Ureter (tissue), 1 donor: Measurements from ENCODE around the gene RYR3. TPM values are rescaled to one million over a fixed set of nuclear protein-coding genes. Genes with fewer than 3 reads are reported as not detected.
"Not testable (repeated sequence)": the region's sequence is repeated elsewhere in the genome, so short reads cannot be mapped to it uniquely, and the experiment has no call there.

ENCODE experiments used
- DNase-seq: peaks from one replicate; pipeline ENCODE4 v3.0.0-alpha.2; 2020; ENCODE audit warnings: low spot score
- total RNA-seq: library from RNA; stranded (reverse); gene quantifications from one replicate; pipeline ENCODE4 v1.2.4, GENCODE V29; 2023
- donor health status: DM: yes; HTN: yes; CAD: no.

The RYR3 gene
- total RNA-seq, 1 donor from 2014 or later: 10.6 TPM

- DNase-seq: no peak
These were observed 205.8 kb downstream of the RYR3 start for GRCh38 chr15:33516563-33516962.

- no peak for DNase-seq
These were observed 207.2 kb downstream of the RYR3 start for GRCh38 chr15:33517944-33518343.

GRCh38 chr15:33518421-33518820 lies 207.7 kb downstream of the RYR3 start:
- no peak for DNase-seq

- no peak for DNase-seq
These were observed 213.5 kb downstream of the RYR3 start for GRCh38 chr15:33524274-33524673.

- no peak for DNase-seq
These were observed 215.8 kb downstream of the RYR3 start for GRCh38 chr15:33526532-33526931.

- DNase-seq: no peak
These were observed 222.4 kb downstream of the RYR3 start for GRCh38 chr15:33533197-33533596.

- no peak for DNase-seq
These were observed 223.9 kb downstream of the RYR3 start for GRCh38 chr15:33534642-33535041.

- DNase-seq: no peak
These were observed 224.4 kb downstream of the RYR3 start for GRCh38 chr15:33535135-33535534.

GRCh38 chr15:33539825-33540573 lies 229.2 kb downstream of the RYR3 start:
- DNase-seq: no peak

GRCh38 chr15:33543957-33544356 lies 233.2 kb downstream of the RYR3 start:
- no peak for DNase-seq

- DNase-seq: no peak
These were observed 235.1 kb downstream of the RYR3 start for GRCh38 chr15:33545866-33546265.

- DNase-seq: no peak
These were observed 237.1 kb downstream of the RYR3 start for GRCh38 chr15:33547876-33548275.

GRCh38 chr15:33551860-33552259 lies 241.1 kb downstream of the RYR3 start:
- no peak for DNase-seq

- DNase-seq: no peak
These were observed 242.4 kb downstream of the RYR3 start for GRCh38 chr15:33553157-33553556.

GRCh38 chr15:33559207-33559890 lies 248.6 kb downstream of the RYR3 start:
- no peak for DNase-seq

GRCh38 chr15:33561407-33561806 lies 250.6 kb downstream of the RYR3 start:
- DNase-seq: no peak

GRCh38 chr15:33561967-33562366 lies 251.2 kb downstream of the RYR3 start:
- DNase-seq: no peak

- DNase-seq: no peak
These were observed 254.3 kb downstream of the RYR3 start for GRCh38 chr15:33565094-33565493.

GRCh38 chr15:33567652-33568051 lies 256.9 kb downstream of the RYR3 start:
- no peak for DNase-seq

GRCh38 chr15:33569036-33569435 lies 258.3 kb downstream of the RYR3 start:
- no peak for DNase-seq

- not testable (repeated sequence) for DNase-seq
These were observed 267.1 kb downstream of the RYR3 start for GRCh38 chr15:33577911-33578310.

- DNase-seq: no peak
These were observed 269.8 kb downstream of the RYR3 start for GRCh38 chr15:33580526-33580925.

- DNase-seq: no peak
These were observed 270.3 kb downstream of the RYR3 start for GRCh38 chr15:33581032-33581431.
